Peyer's patch (tissue), 4 donors: ENCODE results near the gene RERE. TPM values are rescaled to one million over a fixed set of nuclear protein-coding genes. Genes with fewer than 3 reads are reported as not detected.
A peak's percentile ranks its signal among the peaks of the same experiment; 100 is the strongest.

Source experiments
- DNase-seq, 3 donors: peaks; one replicate each; pipeline ENCODE4 v3.0.0-alpha.2; 2017 to 2019
- H3K27ac ChIP-seq, 4 donors: fragments of 200-600 bp; sonication (generic); one replicate each; pipeline ENCODE4 v1.5.1; 2016 to 2019
- H3K27me3 ChIP-seq, 2 donors: fragments of 200-600 bp; sonication (generic); one replicate each; pipeline ENCODE4 v1.5.1; 2019
- H3K36me3 ChIP-seq, 3 donors: fragments of 200-600 bp; sonication (generic); one replicate each; pipeline ENCODE4 v1.5.1; 2016 to 2019
- H3K4me1 ChIP-seq, 4 donors: fragments of 200-600 bp; sonication (generic); one replicate each; pipeline ENCODE4 v1.5.1; 2016 to 2019
- H3K4me3 ChIP-seq, 4 donors: fragments of 200-600 bp; sonication (generic); 1 replicate in 3 of 4; 2 replicates in 1 of 4; pipeline ENCODE4 v1.5.1; 2016 to 2019; ENCODE audit warnings: mild to moderate bottlenecking in 1 of 4
- H3K9me3 ChIP-seq, 4 donors: fragments of 200-600 bp; sonication (generic); one replicate each; pipeline ENCODE4 v1.5.1; 2016 to 2019; ENCODE audit warnings: mild to moderate bottlenecking in 1 of 4
- CTCF ChIP-seq, 6 experiments: fragments of 450-650 bp in 4 of 6; fragments of 200-600 bp in 2 of 6; sonication (generic) in 1 of 6; IDR thresholded peaks; one replicate each; pipeline ENCODE4 v1.5.1; 2017 to 2019; ENCODE audit warnings: antibody characterized with exemption in 6 of 6, mild to moderate bottlenecking in 3 of 6, moderate library complexity in 1 of 6
- POLR2A ChIP-seq, 2 donors: fragments of 450-650 bp; IDR thresholded peaks; one replicate each; pipeline ENCODE4 v1.5.1; 2017; ENCODE audit warnings: antibody characterized with exemption in 2 of 2, mild to moderate bottlenecking in 2 of 2, moderate library complexity in 2 of 2
- total RNA-seq, 4 donors: library from RNA; depleted of rRNA; stranded (reverse); fragments of >200 nt; gene quantifications; one replicate each; pipeline ENCODE4 v1.1.0, GENCODE V29; 2016

RERE gene
- total RNA-seq, 4 donors from 2014 or later = 98.5 to 528 (median 110) TPM

GRCh38 chr1:8408151-8408839, 409.1 kb downstream of the RERE start:
- peak overlapping the region in 2 of 4 donors; percentile 24 to 25 for H3K4me3 ChIP-seq
- peak in 2 of 3 donors; percentile 28 to 78 for DNase-seq

GRCh38 chr1:8407652-8408051, 409.8 kb downstream of the RERE start:
- no peak for DNase-seq
- H3K27ac ChIP-seq = peak overlapping the region; percentile 62 to 90 (median 76)
- H3K4me1 ChIP-seq = peaks cover 0 to 60% (median 19%) of the 10 kb centered on the region in 4 donors
- H3K36me3 ChIP-seq = peaks cover 0 to 21% (median 0%) of the 10 kb centered on the region in 3 donors
- no peak for TF ChIP-seq POLR2A (IDR thresholded peaks at IDR 0.05)
- TF ChIP-seq CTCF (IDR thresholded peaks at IDR 0.05) = no peak
- no peaks in the 10 kb centered on the region for H3K9me3 ChIP-seq
- no peaks in the 10 kb centered on the region for H3K27me3 ChIP-seq
- peak overlapping the region in 2 of 4 donors; percentile 8 to 14 for H3K4me3 ChIP-seq

More at GRCh38 chr1:8408151-8408839, 409.1 kb downstream of the RERE start:
- TF ChIP-seq CTCF (IDR thresholded peaks at IDR 0.05) (no peak), POLR2A (IDR thresholded peaks at IDR 0.05) (no peak)
- peaks cover 0 to 67% (median 19%) of the 10 kb centered on the region in 4 donors for H3K4me1 ChIP-seq
- H3K9me3 ChIP-seq = no peaks in the 10 kb centered on the region
- H3K27me3 ChIP-seq = no peaks in the 10 kb centered on the region
- peaks cover 0 to 17% (median 0%) of the 10 kb centered on the region in 3 donors for H3K36me3 ChIP-seq
- H3K27ac ChIP-seq = peak overlapping the region; percentile 62 to 90 (median 76)

- Histone ChIP-seq H3K4me1 (peaks cover 0 to 53% (median 16%) of the 10 kb centered on the region in 4 donors), H3K9me3 (no peaks in the 10 kb centered on the region), H3K27ac (peak overlapping the region; percentile 62 to 90 (median 76)), H3K4me3 (no peak overlapping the region), H3K27me3 (no peaks in the 10 kb centered on the region), H3K36me3 (peaks cover 0 to 28% (median 0%) of the 10 kb centered on the region in 3 donors)
- TF ChIP-seq POLR2A (IDR thresholded peaks at IDR 0.05) (no peak), CTCF (IDR thresholded peaks at IDR 0.05) (no peak)
- no peak for DNase-seq
These were observed 410.5 kb downstream of the RERE start for GRCh38 chr1:8406960-8407359.

- H3K36me3 ChIP-seq = peaks cover 0 to 34% (median 0%) of the 10 kb centered on the region in 3 donors
- H3K4me1 ChIP-seq = peaks cover 0 to 44% (median 15%) of the 10 kb centered on the region in 4 donors
- peak overlapping the region in 1 of 4 donors; percentile 85 for H3K27ac ChIP-seq
These were observed 411.4 kb downstream of the RERE start for GRCh38 chr1:8406011-8406410.

More at GRCh38 chr1:8406011-8406410, 411.4 kb downstream of the RERE start:
- TF ChIP-seq POLR2A (IDR thresholded peaks at IDR 0.05) (no peak), CTCF (IDR thresholded peaks at IDR 0.05) (no peak)
- Histone ChIP-seq H3K9me3 (no peaks in the 10 kb centered on the region), H3K4me3 (no peak overlapping the region), H3K27me3 (no peaks in the 10 kb centered on the region)
- DNase-seq = no peak
